Measurements from ENCODE around the gene CTF1.
"Not testable (repeated sequence)": the region's sequence is repeated elsewhere in the genome, so short reads cannot be mapped to it uniquely, and the experiment has no call there.

CTF1 gene

GRCh38 chr16:30928390-30928789 lies 32.0 kb downstream of the CTF1 start:
- DNase-seq (ENCODE audit: low read depth in 2 of 3, low spot score in 1 of 3): no peak

GRCh38 chr16:30929167-30929566 lies 32.8 kb downstream of the CTF1 start:
- DNase-seq (ENCODE audit: low read depth in 2 of 3, low spot score in 1 of 3): no peak

DNA sequence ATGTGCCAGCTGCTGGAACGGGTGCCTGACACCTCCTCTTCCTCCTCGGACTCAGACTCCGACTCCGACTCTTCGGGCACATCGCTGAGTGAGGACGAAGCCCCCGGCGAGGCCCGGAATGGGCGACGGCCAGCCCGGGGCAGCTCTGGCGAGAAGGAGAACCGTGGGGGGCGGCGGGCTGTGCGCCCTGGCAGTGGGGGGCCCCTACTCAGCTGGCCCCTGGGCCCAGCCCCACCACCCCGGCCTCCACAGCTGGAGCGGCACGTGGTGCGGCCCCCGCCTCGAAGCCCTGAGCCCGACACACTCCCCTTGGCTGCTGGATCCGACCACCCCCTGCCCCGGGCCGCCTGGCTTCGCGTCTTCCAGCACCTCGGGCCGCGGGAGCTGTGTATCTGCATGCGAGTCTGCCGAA lies 33.8 kb downstream of the CTF1 start:
- no peak for DNase-seq (ENCODE audit: low read depth in 2 of 3, low spot score in 1 of 3)

DNA sequence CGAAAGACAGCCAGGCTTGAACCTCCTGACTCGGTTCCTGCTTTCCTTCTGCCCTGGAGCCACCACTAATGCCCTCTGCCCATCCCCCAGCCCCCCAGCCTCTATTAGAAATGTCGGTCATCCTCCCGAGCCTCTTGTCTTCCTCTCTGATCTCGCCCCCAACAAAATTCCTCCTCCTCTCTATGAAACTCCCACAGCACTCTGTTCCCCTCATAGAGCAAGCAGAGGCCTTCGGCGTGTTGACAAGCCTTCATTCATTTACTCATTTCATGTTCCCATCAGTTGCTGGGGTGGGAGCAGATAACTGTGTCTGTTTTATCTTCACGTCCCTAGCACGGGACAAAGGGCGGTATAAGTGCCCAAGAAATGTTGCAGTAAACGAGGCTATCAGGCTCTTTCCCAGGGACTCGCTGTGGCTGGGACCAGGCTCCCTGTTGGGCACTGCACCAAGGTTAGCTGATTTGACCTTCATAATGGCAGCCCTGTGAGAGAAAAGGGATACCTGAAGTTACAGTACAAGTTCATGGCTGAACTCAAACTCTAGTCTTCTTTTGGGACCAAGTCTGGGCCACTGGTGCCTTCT lies 34.7 kb downstream of the CTF1 start:
- no peak for DNase-seq (ENCODE audit: low read depth in 2 of 3, low spot score in 1 of 3)

DNA sequence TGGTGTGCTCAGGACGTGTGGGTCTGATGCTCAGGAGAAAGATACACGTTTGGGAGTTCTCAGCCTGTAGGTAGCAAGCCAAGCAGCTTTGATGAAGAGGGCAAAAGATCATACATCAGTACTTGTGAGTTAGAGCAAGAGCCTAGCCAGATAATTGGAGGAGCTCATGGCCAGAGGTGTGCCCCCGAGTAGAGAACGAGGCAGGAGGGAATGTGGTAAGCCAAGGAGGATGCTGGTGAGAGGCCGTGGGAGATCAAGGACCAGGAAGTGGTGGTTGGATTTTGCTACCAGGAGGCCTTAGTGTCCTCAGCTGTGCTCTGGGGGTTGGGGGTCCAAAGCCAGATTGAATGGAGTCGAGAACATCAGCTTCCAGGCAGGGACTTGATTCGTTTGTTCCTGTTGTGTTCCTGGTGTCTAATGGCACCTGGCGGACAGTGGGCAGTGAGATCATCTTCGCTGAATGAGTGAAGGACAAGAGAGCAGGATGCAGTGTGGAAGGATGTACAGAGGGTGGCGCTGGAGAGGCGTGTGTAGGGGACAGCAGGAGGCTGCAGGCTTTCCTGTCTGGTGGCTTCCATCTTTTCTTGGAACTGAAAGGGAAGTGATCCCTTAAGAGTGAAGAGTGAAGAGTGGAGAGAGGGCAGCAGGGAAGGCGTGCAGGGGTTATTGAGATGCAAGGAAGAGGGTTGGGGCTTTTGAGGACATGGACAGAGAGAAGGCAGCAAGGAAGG lies 38.6 kb downstream of the CTF1 start:
- DNase-seq (ENCODE audit: low read depth in 2 of 3, low spot score in 1 of 3): peak in 2 of 3 donors; percentile 34 to 37

GRCh38 chr16:30937692-30938091 lies 41.3 kb downstream of the CTF1 start:
- no peak for DNase-seq (ENCODE audit: low read depth in 2 of 3, low spot score in 1 of 3)

DNA sequence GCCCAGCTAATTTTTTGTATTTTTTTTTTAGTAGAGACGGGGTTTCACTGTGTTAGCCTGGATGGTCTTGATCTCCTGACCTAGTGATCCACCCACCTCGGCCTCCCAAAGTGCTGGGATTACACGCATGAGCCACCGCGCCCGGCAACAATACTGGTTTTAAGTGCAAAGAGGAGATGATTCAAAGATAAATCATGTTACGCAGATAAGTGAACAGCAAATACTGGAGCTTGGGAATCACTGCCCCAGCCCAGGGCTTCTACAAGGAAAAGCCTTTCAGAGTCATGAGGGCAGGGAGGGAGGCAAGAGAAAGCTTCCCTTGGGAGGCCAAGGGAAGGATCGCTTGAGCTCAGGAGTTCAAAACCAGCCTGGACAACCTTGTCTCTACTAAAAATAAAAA lies 43.2 kb downstream of the CTF1 start:
- DNase-seq (ENCODE audit: low read depth in 2 of 3, low spot score in 1 of 3): not testable (repeated sequence)

- peak in 2 of 3 donors; percentile 51 to 56 for DNase-seq (ENCODE audit: low read depth in 2 of 3, low spot score in 1 of 3)
Observed at GRCh38 chr16:30941600-30942425, 45.4 kb downstream of the CTF1 start.

DNA sequence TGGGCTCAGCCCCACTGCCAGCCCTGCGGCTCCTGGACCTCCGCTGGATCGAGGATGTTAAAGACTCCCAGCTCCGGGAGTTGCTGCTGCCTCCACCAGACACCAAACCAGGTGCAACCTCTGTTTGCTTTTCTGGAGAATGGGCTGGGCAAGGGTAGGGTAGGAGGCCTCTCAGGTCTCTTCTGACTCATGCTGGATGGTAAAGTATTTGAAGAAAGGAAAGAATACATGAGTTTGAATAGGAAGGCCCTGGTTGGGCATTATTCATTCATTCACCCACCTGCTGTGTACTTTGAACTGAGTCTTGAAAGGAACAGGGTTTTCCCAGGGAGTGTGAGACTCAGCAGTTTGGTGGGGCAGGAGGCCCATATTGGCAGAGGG lies 46.0 kb downstream of the CTF1 start:
- DNase-seq (ENCODE audit: low read depth in 2 of 3, low spot score in 1 of 3): no peak

GRCh38 chr16:30944352-30944751 lies 47.9 kb downstream of the CTF1 start:
- DNase-seq (ENCODE audit: low read depth in 2 of 3, low spot score in 1 of 3): no peak

GRCh38 chr16:30946671-30947540 lies 50.5 kb downstream of the CTF1 start:
- DNase-seq (ENCODE audit: low read depth in 2 of 3, low spot score in 1 of 3): no peak

DNA sequence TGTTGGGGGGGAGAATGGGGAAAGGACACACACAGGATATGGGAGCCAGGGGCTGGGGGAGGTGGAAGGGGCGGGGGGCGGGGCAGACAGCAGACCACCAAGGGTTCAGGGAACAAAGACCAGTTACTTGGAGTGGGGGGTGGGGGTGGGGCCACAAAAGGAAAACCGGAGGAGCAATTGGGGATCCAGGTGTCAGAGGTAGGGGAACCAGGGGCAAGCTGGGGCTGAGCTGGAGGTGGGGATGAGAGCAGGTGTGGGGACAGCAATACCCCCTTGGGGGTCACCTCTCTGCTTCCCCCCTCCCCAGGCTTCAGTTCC lies 51.1 kb downstream of the CTF1 start:
- DNase-seq (ENCODE audit: low read depth in 2 of 3, low spot score in 1 of 3): no peak

DNA sequence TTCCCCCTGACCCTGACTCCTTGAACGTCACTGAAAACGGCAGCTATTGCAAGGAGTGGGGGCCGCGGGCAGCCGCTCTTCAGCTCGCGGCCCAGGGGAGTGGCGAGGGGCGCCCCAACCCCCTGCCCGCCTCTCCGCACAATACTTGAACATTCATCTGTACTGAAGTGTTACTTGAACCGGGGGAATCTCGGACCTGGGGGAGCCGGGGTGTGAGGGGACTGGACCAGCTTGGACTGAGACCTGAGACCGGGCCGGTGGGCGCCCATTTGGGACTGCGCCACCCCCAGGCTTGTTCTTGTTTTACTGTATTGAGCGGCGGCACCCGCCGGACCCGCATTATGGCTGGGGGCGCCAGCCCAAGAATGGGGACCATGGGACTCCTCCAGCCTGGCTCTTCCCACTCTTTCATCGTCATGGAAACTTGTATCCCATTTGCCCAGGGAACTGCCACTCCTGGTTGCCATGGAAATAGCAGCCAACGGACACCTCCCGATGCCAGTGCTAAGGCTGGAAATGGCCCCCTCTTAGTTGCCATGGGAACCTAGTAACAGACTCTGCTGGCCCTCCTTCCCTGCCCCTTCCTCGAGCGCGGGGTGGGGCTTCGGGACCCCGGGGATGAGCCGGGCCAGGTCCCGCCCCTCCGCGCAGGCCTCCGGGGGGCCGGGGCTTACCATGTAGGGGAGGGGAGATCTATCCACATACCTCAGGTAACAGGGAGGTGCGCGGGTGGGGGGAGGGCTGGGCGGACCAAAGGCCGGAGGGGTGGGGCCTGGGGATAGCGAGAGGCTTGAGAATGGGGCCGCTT lies 51.6 kb downstream of the CTF1 start:
- DNase-seq (ENCODE audit: low read depth in 2 of 3, low spot score in 1 of 3): no peak

- DNase-seq (ENCODE audit: low read depth in 2 of 3, low spot score in 1 of 3): peak in 1 of 3 donors; percentile 41
Observed at GRCh38 chr16:30948667-30949649, 52.5 kb downstream of the CTF1 start, which contains the start of gene ORAI3. Gene ORAI3 (plus strand): TSS chr16:30949068. CDS start chr16:30949290, 222 bp downstream.

DNA sequence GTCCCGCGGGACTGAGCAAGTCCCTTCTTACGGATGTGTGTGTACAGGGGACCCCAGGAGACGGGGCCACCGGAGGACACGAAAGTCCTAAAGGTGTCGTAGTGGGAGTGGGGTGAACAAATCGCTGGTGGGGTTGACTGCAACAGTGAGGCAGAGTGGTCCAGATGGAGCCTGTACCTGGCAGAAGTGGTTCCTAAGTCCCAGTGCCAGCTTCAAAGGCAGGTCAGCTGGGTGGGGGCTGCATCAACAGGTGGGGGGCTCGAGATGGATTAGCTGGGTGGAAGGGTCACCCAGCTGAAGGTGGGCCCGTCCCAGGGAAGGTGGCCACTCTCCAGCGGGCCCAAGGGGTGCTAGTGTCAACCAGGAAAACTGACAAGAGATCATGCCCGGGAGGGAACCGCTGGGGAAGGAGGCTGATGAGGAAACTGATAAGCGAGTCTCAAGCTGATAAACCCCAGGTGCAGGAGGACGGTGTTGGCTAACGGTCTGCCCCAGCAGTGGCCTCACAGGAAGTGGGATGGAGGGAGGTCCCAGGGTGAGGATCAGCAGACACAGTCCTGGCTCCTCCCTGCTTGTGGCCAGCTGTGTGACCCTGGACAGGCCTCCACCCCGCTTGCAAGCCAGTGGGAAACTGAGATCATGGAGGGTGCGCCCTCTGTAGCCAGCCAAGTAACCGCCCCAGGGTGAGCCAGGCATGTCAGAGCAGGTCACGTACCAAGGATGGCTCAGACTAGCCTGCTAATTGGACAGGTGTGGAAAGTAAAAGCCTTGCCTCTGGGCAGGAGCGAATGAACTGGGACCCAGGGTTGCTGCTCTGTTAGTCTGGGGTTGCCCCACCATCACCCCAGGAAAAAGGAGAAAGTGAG lies 53.5 kb downstream of the CTF1 start:
- peak in 1 of 3 donors; percentile 29 for DNase-seq (ENCODE audit: low read depth in 2 of 3, low spot score in 1 of 3)

DNA sequence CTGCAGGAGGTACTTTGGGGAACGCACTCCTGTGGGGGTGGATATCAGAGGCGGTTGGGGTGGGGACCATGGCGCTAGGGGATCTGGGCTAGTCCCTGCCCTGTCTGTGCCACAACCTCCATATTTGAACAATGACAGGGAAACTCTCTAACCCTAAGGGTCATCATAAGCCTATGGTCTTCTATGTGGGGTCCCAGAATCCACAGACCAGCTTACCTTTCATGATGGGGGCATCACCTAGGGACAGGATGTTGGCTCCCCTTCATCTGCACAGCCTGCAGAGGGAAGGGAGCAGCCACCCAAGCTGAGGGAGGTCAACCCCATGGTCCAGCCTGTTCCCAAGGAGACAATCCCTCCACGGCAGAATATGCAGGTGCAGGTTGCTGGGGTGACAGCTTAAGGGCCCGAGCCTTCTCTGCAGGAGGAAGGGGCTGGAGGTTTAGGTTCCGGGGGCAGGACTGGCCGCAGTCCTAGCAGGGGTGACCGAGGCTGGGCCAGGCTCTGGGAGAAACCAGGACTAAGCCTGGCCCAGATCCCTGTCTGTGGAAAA lies 54.2 kb downstream of the CTF1 start:
- DNase-seq (ENCODE audit: low read depth in 2 of 3, low spot score in 1 of 3): no peak

DNA sequence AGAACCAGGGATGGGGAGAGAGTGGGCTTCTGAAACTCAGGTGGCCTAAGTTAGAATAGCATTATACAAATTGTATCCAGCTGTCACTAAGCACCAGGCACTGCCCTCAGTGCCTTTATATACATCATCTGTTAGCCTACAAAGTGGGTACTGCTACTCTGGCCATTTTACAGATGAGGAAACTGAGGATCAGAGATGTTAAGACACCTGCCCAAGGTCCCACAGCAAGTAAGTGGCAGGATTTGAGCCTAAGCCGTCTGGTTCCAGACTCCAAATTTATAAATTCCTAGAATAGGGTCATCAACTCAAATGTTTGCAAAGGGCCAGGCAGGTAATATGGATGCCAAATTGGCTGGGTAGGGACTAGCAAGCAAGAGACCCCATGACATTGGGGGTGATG lies 54.8 kb downstream of the CTF1 start:
- no peak for DNase-seq (ENCODE audit: low read depth in 2 of 3, low spot score in 1 of 3)

- DNase-seq (ENCODE audit: low read depth in 2 of 3, low spot score in 1 of 3): no peak
Observed at GRCh38 chr16:30951750-30952149, 55.3 kb downstream of the CTF1 start.
